Thyroid gland (tissue), 4 donors: ENCODE measurements around the gene SDHA.

ENCODE experiments used
- POLR2A ChIP-seq, 2 donors: fragments of 450-650 bp; IDR thresholded peaks; one replicate each; pipeline ENCODE4 v1.6.1; 2017; ENCODE audit warnings: antibody characterized with exemption in 2 of 2, mild to moderate bottlenecking in 2 of 2, moderate library complexity in 1 of 2
- TF ChIP-seq, protein P1 (sequence below), 6 experiments: fragments of 200-600 bp in 3 of 6; fragments of 450-650 bp in 3 of 6; sonication (generic) in 3 of 6; IDR thresholded peaks; one replicate each; pipeline ENCODE4 v1.5.1; 2016 to 2019; ENCODE audit warnings: antibody characterized with exemption in 6 of 6, mild to moderate bottlenecking in 2 of 6, inconsistent platforms in 1 of 6, moderate library complexity in 1 of 6

DNA sequence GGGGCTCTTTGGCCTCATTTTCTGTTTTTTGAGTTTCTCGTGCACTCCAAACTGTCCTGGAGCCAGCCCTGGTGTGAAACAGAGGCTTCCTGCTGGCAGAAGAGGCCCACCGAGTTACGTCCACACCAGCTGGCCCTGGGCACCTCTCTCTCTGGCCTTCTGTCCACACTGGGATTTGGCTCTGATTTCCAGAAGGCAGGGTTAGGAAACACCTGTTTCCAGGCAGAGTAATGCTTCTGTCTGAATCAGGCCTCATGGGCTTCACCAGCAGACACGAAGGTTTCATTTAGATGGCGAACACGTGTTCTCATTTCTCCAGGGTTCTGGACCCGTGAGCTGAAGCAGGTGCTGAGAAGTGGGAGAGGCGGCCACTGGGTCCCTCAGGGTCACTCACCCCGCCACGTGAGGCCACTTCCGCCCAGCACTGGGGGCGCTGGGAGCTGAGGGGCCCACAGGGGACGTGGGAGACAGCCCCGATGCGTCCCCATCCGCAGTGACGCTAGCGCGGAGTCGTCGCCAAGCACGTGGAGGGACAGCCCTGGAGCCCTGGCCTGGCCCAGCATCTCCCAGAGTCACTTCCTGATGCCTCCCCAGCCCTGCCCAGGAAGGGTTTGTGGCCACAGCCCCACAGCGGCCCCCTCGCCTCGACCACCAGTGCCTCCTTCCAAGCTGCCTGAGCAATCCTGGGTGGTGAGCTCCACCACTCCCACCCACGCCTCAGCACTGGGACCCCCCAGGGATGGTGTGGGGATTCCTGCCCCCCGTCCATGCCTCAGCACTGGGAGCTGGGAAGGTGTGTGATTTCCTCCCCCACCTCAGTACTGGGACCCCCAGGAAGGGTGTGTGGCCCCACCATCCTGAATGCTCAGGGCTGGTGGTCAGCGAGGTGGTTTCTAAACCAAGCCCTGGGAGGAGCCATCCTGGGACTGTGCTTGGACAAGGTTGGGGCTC is 31.8 kb upstream of the SDHA start:
- TF ChIP-seq POLR2A (IDR thresholded peaks at IDR 0.05) = no peak
- TF ChIP-seq, protein P1, sequence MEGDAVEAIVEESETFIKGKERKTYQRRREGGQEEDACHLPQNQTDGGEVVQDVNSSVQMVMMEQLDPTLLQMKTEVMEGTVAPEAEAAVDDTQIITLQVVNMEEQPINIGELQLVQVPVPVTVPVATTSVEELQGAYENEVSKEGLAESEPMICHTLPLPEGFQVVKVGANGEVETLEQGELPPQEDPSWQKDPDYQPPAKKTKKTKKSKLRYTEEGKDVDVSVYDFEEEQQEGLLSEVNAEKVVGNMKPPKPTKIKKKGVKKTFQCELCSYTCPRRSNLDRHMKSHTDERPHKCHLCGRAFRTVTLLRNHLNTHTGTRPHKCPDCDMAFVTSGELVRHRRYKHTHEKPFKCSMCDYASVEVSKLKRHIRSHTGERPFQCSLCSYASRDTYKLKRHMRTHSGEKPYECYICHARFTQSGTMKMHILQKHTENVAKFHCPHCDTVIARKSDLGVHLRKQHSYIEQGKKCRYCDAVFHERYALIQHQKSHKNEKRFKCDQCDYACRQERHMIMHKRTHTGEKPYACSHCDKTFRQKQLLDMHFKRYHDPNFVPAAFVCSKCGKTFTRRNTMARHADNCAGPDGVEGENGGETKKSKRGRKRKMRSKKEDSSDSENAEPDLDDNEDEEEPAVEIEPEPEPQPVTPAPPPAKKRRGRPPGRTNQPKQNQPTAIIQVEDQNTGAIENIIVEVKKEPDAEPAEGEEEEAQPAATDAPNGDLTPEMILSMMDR (IDR thresholded peaks at IDR 0.05) = no peak
